Measurements from ENCODE around the gene VAMP7. TPM values are rescaled to one million over a fixed set of nuclear protein-coding genes. Genes with fewer than 3 reads are reported as not detected.
"Not testable (repeated sequence)": the region's sequence is repeated elsewhere in the genome, so short reads cannot be mapped to it uniquely, and the experiment has no call there.

Gene VAMP7
- total and polyA plus RNA-seq, 9 donors = 18.4 to 25.7 (median 22.3) TPM

DNA sequence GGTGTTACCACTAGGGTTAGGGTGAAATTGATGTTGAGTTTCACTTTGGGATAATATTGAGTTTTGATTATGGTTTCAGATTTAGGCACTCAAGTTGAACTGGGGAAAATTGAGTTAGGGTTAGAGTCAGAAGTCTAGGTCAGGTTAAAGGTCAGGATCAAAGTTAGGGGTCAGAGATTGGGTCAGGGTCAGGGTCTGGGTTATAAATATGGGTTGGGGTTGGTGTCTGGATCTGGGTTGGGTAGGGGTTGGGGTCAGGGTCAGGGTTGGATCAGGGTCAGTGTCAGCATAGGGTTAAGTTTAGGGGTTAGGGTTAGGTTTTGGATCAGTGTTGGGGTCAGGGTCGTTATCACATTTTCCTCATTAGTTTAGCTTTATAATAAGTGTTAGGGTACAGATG, 73.6 kb downstream of the VAMP7 start:
- Histone ChIP-seq H3K4me1 (ENCODE audit: control insufficient read depth, insufficient read depth, low read length) (no peaks in the 10 kb centered on the region), H3K9me3 (replicated peaks; ENCODE audit: control insufficient read depth, low read depth, low read length) (peaks cover 11% of the 10 kb centered on the region), H3K27ac (ENCODE audit: low read length) (no peak overlapping the region), H3K36me3 (ENCODE audit: control insufficient read depth, insufficient read depth, low read length) (no peaks in the 10 kb centered on the region), H3K4me3 (ENCODE audit: low read length) (no peak overlapping the region), H3K27me3 (ENCODE audit: control insufficient read depth, insufficient read depth, low read length) (no peaks in the 10 kb centered on the region)
- DNase-seq = no peak
- no CpG with 5 or more reads among the region's 1 CpG for WGBS (ENCODE audit: insufficient coverage)

DNA sequence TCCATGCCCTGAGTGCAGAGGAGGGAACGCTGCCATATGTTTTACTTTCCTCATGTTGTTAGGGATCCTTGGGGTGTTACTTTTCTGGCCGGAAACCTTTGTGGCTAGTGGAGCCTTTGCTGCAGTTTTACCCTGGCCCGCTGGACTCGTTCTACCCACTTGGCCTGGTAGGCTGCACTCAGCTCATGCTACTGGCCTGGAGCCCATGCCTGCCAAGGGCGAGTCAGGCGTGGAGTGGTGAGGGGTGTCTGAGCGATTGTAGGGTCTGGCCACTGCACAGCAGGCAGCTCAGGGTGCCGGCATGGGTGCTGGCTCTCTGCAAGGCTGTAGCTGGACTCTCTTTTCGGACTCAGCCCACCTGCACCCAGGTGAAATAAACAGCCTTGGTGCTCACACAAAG, 75.0 kb downstream of the VAMP7 start:
- Histone ChIP-seq H3K27ac (ENCODE audit: low read length) (no peak overlapping the region), H3K9me3 (replicated peaks; ENCODE audit: control insufficient read depth, low read depth, low read length) (peaks cover 11% of the 10 kb centered on the region), H3K4me3 (ENCODE audit: low read length) (no peak overlapping the region), H3K36me3 (ENCODE audit: control insufficient read depth, insufficient read depth, low read length) (no peaks in the 10 kb centered on the region), H3K4me1 (ENCODE audit: control insufficient read depth, insufficient read depth, low read length) (no peaks in the 10 kb centered on the region), H3K27me3 (ENCODE audit: control insufficient read depth, insufficient read depth, low read length) (no peaks in the 10 kb centered on the region)
- DNase-seq = no peak
- 86% methylated on average over 8 of the region's 9 CpGs for WGBS (ENCODE audit: insufficient coverage)

GRCh38 chrX:155956649-155957048, 75.5 kb downstream of the VAMP7 start:
- no peaks in the 10 kb centered on the region for H3K36me3 ChIP-seq (ENCODE audit: control insufficient read depth, insufficient read depth, low read length)
- H3K27me3 ChIP-seq (ENCODE audit: control insufficient read depth, insufficient read depth, low read length) = no peaks in the 10 kb centered on the region
- DNase-seq = no peak
- no peak overlapping the region for H3K27ac ChIP-seq (ENCODE audit: low read length)
- WGBS (ENCODE audit: insufficient coverage) = no CpG with 5 or more reads among the region's 3 CpGs
- no peak overlapping the region for H3K4me3 ChIP-seq (ENCODE audit: low read length)
- peaks cover 11% of the 10 kb centered on the region for H3K9me3 ChIP-seq (replicated peaks; ENCODE audit: control insufficient read depth, low read depth, low read length)
- no peaks in the 10 kb centered on the region for H3K4me1 ChIP-seq (ENCODE audit: control insufficient read depth, insufficient read depth, low read length)

GRCh38 chrX:155957843-155958242, 76.7 kb downstream of the VAMP7 start:
- Histone ChIP-seq H3K27ac (ENCODE audit: low read length) (no peak overlapping the region), H3K4me3 (ENCODE audit: low read length) (no peak overlapping the region), H3K4me1 (ENCODE audit: control insufficient read depth, insufficient read depth, low read length) (no peaks in the 10 kb centered on the region), H3K27me3 (ENCODE audit: control insufficient read depth, insufficient read depth, low read length) (no peaks in the 10 kb centered on the region), H3K36me3 (ENCODE audit: control insufficient read depth, insufficient read depth, low read length) (no peaks in the 10 kb centered on the region), H3K9me3 (replicated peaks; ENCODE audit: control insufficient read depth, low read depth, low read length) (peaks cover 7% of the 10 kb centered on the region)
- 95% methylated on average over 3 of the region's 7 CpGs for WGBS (ENCODE audit: insufficient coverage)
- no peak for DNase-seq

GRCh38 chrX:155959018-155959587, 78.0 kb downstream of the VAMP7 start:
- H3K27ac ChIP-seq (ENCODE audit: low read length) = no peak overlapping the region
- H3K27me3 ChIP-seq (ENCODE audit: control insufficient read depth, insufficient read depth, low read length) = no peaks in the 10 kb centered on the region
- 80% methylated on average over 4 of the region's 5 CpGs for WGBS (ENCODE audit: insufficient coverage)
- peaks cover 12% of the 10 kb centered on the region for H3K9me3 ChIP-seq (replicated peaks; ENCODE audit: control insufficient read depth, low read depth, low read length)
- no peak for DNase-seq
- H3K4me3 ChIP-seq (ENCODE audit: low read length) = no peak overlapping the region
- no peaks in the 10 kb centered on the region for H3K36me3 ChIP-seq (ENCODE audit: control insufficient read depth, insufficient read depth, low read length)
- H3K4me1 ChIP-seq (ENCODE audit: control insufficient read depth, insufficient read depth, low read length) = no peaks in the 10 kb centered on the region

DNA sequence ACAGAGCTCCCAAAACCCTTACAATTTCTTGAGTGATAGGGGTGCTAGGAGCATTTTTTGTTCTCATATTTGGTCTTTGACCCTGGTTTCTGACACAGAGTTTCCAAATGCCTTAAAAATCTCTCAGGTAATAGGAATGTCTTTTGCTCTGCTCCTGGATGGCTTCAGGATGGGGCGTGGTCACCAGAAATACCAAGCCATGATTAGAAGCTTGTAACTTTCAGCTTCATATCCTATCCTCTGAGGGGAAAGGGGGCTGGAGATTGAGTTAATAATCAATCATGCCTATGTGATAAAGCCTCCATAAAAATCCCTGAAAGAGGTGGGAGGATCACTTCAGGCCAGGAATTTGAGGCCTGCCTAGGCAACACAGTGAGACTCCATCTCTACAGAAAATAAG, 81.8 kb downstream of the VAMP7 start:
- Histone ChIP-seq H3K9me3 (replicated peaks; ENCODE audit: control insufficient read depth, low read depth, low read length) (peaks cover 7% of the 10 kb centered on the region), H3K27me3 (ENCODE audit: control insufficient read depth, insufficient read depth, low read length) (no peaks in the 10 kb centered on the region), H3K36me3 (ENCODE audit: control insufficient read depth, insufficient read depth, low read length) (no peaks in the 10 kb centered on the region), H3K27ac (ENCODE audit: low read length) (no peak overlapping the region), H3K4me1 (ENCODE audit: control insufficient read depth, insufficient read depth, low read length) (no peaks in the 10 kb centered on the region), H3K4me3 (ENCODE audit: low read length) (no peak overlapping the region)
- WGBS (ENCODE audit: insufficient coverage) = no CpG with 5 or more reads among the region's 1 CpG
- DNase-seq = no peak

DNA sequence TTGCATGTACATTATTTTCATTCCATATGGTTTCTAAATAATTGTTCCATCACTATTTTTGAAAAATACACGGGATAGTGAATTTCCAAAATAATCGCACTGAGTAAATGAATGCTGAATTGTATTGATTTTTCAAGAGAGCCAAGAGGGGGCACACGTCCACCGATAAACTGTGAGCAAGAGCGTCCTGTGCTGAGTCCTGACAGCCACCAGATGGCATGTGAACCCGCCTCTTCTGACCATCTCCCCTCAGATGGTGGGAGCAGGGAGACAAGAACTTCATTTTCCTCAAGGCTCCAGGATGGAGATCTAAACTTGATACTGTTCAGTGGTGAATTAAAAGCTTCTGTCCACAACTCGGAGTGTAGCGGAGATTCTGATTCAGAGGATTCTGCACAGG, 85.7 kb downstream of the VAMP7 start:
- no peaks in the 10 kb centered on the region for H3K4me1 ChIP-seq (ENCODE audit: control insufficient read depth, insufficient read depth, low read length)
- H3K9me3 ChIP-seq (replicated peaks; ENCODE audit: control insufficient read depth, low read depth, low read length) = peaks cover 12% of the 10 kb centered on the region
- no peak for DNase-seq
- 51% methylated on average over 3 of the region's 8 CpGs for WGBS (ENCODE audit: insufficient coverage)
- no peak overlapping the region for H3K27ac ChIP-seq (ENCODE audit: low read length)
- no peaks in the 10 kb centered on the region for H3K36me3 ChIP-seq (ENCODE audit: control insufficient read depth, insufficient read depth, low read length)
- no peaks in the 10 kb centered on the region for H3K27me3 ChIP-seq (ENCODE audit: control insufficient read depth, insufficient read depth, low read length)
- no peak overlapping the region for H3K4me3 ChIP-seq (ENCODE audit: low read length)

- Histone ChIP-seq H3K4me3 (ENCODE audit: low read length) (no peak overlapping the region), H3K27me3 (ENCODE audit: control insufficient read depth, insufficient read depth, low read length) (no peaks in the 10 kb centered on the region), H3K9me3 (replicated peaks; ENCODE audit: control insufficient read depth, low read depth, low read length) (peaks cover 12% of the 10 kb centered on the region), H3K4me1 (ENCODE audit: control insufficient read depth, insufficient read depth, low read length) (no peaks in the 10 kb centered on the region), H3K36me3 (ENCODE audit: control insufficient read depth, insufficient read depth, low read length) (no peaks in the 10 kb centered on the region), H3K27ac (ENCODE audit: low read length) (no peak overlapping the region)
- 86% methylated on average over 1 of the region's 3 CpGs for WGBS (ENCODE audit: insufficient coverage)
- DNase-seq = no peak
These were observed 86.6 kb downstream of the VAMP7 start for GRCh38 chrX:155967653-155968325.

- H3K36me3 ChIP-seq (ENCODE audit: control insufficient read depth, insufficient read depth, low read length) = no peaks in the 10 kb centered on the region
- H3K4me3 ChIP-seq (ENCODE audit: low read length) = no peak overlapping the region
- WGBS (ENCODE audit: insufficient coverage) = 60% methylated on average over 1 of the region's 1 CpG
- DNase-seq = no peak
- H3K27ac ChIP-seq (ENCODE audit: low read length) = no peak overlapping the region
- H3K4me1 ChIP-seq (ENCODE audit: control insufficient read depth, insufficient read depth, low read length) = no peaks in the 10 kb centered on the region
- peaks cover 10% of the 10 kb centered on the region for H3K9me3 ChIP-seq (replicated peaks; ENCODE audit: control insufficient read depth, low read depth, low read length)
- no peaks in the 10 kb centered on the region for H3K27me3 ChIP-seq (ENCODE audit: control insufficient read depth, insufficient read depth, low read length)
These were observed 87.1 kb downstream of the VAMP7 start for GRCh38 chrX:155968326-155968661.

- no peak overlapping the region for H3K4me3 ChIP-seq (ENCODE audit: low read length)
- H3K27me3 ChIP-seq (ENCODE audit: control insufficient read depth, insufficient read depth, low read length) = no peaks in the 10 kb centered on the region
- H3K4me1 ChIP-seq (ENCODE audit: control insufficient read depth, insufficient read depth, low read length) = no peaks in the 10 kb centered on the region
- H3K36me3 ChIP-seq (ENCODE audit: control insufficient read depth, insufficient read depth, low read length) = no peaks in the 10 kb centered on the region
- DNase-seq = no peak
- whole genome bisulfite sequencing (ENCODE audit: insufficient coverage) = no CpG with 5 or more reads among the region's 5 CpGs
- H3K9me3 ChIP-seq (replicated peaks; ENCODE audit: control insufficient read depth, low read depth, low read length) = peaks cover 6% of the 10 kb centered on the region
- no peak overlapping the region for H3K27ac ChIP-seq (ENCODE audit: low read length)
These were observed 87.6 kb downstream of the VAMP7 start for GRCh38 chrX:155968791-155969190.

DNA sequence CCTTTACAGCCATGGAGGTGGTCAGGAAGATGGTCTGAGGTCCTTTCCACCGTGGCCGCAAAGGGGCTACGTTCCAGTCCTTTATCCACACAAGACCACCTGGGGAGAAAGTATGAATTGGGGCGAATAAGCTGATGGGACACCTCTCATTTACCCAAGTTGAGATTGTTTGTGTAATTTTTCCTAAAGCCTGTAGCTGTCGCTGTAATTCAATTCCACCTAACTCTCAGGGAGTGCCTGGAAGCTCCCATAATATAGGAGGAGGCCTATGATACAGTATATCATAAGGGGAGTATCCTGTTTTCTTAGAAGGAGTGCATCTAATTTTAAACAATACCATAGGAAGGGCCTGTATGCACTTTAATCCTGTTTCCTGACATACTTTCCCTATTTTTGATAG, 90.5 kb downstream of the VAMP7 start:
- H3K27me3 ChIP-seq (ENCODE audit: control insufficient read depth, insufficient read depth, low read length); DNase-seq; H3K4me3 ChIP-seq (ENCODE audit: low read length); H3K9me3 ChIP-seq (replicated peaks; ENCODE audit: control insufficient read depth, low read depth, low read length); H3K36me3 ChIP-seq (ENCODE audit: control insufficient read depth, insufficient read depth, low read length); H3K27ac ChIP-seq (ENCODE audit: low read length); H3K4me1 ChIP-seq (ENCODE audit: control insufficient read depth, insufficient read depth, low read length): not testable (repeated sequence)
- WGBS (ENCODE audit: insufficient coverage) = no CpG with 5 or more reads among the region's 5 CpGs

Measured in muscle of leg (tissue), 11 donors.